Activated CD4-positive, alpha-beta T cell treated with anti-CD3 and anti-CD28 coated beads, Interleukin-2, Interleukin-4, amounts not matched to agents 100 ng/mL and 50 ng/mL, durations not matched to agents 16 hours and 8 hours (primary cell): Measurements from ENCODE around the gene PPP6R1.
"Not testable (repeated sequence)": the region's sequence is repeated elsewhere in the genome, so short reads cannot be mapped to it uniquely, and the experiment has no call there.

ENCODE experiments used
- DNase-seq: peaks from one replicate; pipeline ENCODE4 v3.0.0-alpha.2; 2020; ENCODE audit warnings: low spot score

PPP6R1 gene

DNA sequence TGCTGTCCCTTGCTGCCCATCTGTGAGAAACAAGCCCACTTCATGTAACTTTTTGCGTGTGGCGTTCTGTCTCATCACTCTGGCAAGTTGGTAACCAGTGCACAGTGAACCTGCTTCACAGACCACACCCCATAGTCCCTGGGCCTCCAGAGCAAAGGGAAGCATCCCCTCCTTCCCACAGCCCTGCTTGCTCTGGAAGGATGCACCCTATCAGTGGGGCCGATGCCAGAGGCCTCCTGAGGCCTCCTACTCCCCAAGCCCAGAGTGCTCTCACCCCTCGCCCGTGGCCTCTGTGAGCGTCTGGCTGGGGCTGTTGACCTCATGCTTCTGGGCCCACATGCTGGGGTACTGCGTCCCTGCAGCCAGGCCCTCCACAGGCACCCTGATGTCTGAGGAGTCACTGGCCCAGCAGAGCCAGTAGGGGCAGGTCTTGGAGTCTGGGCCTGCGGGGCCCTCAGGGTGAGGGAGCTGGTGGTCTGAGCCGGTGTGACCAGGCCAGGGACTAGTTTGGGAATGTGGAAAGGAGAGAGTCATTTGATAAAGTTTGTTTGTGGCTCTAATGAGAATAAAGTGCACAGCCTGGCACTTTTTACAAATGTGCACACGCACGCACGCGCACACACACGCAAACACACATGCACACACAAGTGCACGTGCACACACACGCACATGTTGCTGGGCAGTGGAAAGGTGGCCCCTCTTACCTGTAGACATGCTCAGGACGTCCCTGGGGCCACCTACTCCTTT, 35.4 kb downstream of the PPP6R1 start:
- no peak for DNase-seq

DNA sequence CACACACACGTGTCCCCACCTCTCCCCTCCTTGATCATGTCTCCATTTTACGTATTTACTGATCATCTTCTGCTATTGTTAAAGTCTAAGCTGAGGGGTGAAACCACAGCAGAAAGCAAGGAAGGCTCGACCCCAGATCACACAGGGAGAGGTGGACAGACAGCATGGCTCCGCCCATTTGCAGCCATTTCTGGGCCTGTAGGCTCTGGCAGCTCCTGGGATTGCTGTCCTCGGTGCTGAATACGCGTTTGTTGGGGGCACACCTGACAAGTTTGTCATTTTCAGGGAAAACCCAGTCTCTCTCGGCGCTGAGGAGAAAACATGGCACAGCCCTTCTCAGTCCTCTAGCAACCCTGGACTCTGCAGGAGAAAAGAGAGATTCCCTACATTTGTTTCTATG, 38.3 kb downstream of the PPP6R1 start:
- DNase-seq, result no peak

DNA sequence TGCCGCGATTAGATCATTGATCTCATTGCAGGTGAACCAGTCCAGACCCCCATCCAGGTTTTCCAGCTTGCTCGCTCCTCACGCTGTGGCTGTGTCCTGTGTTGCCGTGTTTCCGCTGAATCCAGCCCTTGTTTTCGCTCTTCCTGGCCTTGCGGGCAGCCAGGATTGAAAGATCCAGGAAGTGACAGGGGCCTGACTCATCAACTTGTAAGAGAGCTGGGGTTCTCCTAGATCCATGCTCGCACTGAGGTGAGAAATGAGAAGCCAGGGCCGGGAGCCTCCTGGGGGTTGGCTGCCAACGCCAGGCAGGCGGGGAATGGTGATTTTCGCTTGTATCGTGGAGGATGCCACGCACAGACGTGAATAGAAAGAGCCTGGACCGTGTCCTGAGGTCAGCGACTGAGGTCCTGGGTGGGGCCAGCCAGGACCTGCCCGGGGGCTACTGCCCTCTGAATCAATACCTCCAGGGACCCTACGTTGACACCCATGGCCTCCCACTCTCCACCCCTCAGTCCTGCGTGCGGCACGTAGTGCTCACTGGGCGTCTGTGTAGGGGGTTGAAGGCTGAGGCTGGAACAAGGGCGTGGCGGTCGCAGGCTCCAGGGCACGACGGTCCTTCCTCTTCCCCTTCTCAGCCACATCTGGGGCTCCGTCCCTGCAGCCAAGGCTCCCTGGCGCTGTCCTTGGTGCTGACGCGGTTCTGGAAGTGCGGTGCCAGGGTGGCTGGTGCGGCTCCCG, 42.2 kb downstream of the PPP6R1 start:
- peak; percentile 56 for DNase-seq

DNA sequence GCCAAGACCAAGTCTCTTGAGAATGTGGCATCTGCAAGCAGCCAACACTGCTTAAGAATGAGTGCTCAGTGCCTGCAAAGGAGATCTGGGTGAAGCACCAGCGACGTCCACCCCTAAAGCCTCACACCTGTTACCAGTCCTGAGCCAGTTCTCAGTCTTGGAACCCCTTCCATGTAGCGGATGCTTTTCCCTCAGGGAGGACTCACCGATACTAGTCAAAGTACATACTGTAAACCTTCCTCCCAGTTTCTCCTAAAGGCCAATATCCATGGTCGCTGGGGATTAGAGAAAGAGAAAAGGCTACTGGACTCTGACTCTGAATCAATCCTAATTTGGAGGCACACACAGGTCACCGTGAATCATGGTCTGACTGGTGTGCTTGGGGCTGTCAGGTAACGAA, 45.3 kb downstream of the PPP6R1 start:
- no peak for DNase-seq

DNA sequence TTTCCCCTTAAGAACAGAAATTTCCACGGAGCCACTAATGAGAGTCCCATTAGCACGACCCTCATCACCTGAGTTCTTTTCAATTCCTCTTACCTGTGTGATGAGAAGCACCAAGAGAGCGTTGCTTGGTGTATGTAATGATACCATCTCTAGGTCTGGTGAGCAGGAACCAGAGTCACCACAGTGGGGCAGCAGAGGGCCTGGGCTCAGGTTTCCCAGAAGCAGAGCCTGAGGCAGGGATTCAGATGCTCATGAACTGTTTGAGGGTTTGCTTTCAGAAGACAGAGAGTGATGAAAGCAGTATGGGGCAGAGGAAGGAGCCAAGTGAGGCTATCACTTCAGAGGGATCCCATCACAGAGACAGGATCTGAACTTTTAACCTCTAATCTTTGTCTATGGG, 46.4 kb downstream of the PPP6R1 start:
- DNase-seq, result peak; percentile 52

DNA sequence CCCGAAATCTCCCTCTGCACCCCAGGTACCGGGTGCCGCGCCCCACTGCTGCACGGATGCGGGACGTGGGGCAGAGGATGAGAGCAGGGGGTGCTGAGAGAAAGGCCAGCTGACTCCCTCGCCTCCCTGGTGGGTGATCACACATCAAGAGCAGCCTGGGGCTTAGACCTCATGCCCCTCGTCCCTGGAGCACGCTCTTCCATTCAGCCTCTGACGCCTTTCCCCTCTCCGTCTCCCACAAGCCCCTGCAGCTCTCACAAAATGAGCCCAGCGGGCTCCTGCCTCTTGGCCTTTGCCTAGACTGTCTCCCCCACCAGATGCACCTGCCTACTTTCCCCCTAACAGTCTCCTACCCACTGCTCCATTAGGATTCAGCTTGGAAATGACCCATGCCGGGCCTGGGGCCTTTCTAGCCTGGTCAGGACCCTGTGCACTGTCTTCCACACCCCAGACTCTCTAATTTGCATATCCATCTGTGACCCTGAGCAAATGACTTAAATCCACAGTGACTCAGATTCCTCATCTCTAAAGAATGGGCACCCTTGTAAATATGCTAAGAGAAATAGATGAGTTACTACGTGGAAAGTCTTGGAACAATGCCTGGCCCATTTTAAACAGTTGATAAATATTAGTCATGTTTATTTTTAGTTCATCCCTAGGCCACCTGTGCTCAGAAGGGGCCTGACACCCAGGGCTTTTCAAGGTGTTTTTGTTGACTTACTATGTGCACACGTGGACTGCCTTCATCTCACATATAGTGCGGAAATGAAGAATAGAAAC, 48.9 kb downstream of the PPP6R1 start:
- no peak for DNase-seq

DNA sequence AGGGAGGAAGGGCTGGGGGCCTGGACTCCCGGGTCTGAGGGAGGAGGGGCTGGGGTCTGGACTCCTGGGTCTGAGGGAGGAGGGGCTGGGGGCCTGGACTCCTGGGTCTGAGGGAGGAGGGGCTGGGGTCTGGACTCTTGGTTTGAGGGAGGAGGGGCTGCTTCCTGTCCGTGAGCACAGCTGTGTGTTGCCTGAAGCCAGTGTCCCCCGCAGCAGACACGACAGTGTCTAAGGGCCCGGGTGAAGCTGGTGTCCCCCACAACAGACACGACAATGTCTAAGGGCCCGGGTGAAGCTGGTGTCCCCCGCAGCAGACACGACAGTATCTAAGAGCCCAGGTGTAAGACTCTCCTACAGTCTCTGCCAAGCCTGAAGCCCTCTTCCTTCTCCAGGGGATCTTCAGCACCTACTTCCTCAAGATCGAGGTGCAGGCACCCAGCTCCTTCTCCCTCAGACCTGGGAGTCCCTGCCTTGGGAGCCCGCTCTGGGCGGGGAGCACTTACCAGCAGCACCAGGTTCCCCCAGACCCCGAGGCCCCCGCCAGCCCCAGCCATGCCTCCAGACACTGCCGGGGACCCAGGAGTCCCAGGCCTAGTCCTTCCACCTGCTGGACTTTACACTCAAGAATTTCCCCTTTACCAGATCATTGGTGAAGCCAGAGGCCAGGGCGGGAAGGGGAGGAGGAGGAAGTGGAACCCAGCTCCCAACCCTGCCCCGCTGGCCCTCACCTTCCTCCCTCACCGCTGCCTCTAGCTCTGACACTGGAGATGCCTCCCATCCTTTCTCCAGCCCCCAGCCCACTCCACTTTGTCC, 49.7 kb downstream of the PPP6R1 start, which contains the start of gene PTPRH:
PTPRH (minus strand) TSS at position 622 of the 813 bp plus-strand sequence; CDS start at position 554, 68 bp downstream.
- DNase-seq, result no peak

DNA sequence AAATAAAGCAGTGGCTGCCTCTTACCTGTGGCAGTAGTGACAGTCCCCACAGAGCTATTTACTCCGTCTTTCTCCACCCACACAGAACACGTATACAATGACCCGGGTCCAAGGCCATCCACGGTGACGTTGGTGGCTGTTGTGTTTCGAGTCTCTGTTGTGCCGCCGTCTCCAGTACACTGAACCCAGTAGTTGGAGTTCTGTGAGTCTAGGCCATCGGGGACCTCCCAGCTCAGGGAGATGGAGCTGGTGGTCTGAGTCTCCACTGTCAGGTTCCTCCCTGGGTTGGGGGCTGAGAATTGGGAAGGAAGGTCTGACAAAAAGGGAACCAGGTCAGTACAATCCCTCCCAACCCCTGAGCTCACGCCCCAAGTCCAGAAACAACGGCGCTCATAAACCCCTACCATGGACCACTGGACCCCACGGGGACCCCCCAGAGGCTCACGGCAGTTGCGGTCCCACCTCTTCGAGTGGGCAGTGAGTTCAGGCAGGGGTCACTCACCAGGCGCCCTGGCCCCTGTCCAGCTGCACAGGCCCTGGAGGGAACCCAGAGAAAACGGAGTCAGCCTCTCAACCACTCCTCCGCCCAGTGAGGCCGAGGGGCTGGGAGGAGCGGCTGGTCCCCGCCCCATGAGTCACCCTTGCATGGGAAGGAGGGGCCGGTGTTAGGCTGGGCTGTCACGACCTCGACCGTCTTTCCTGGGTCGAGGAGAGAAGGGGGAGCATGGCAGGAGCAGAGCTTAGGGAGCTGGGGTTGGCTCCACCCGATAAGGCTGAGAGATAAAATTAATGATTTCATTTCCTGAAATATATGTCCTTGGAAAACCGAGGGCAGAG, 51.9 kb downstream of the PPP6R1 start:
- peak; percentile 42 for DNase-seq

DNA sequence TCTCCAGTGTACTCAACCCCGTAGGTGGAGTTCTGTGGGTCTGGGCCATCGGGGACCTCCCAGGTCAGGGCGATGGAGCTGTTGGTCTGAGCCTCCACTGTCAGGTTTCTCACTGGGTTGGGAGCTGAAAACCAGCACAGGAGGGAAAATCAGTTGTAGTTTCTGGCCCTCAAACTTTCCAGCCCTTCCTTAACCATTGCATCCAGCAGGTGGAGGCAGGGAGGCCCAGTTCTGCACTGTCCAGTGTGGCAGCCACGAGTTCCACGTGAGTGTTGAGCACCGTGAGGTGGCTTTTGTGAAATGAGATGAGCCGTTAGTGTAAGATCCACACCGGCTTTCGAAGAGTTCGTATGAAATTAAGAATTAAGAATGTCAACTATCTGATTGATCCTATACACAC, 56.6 kb downstream of the PPP6R1 start:
- DNase-seq, result not testable (repeated sequence)

DNA sequence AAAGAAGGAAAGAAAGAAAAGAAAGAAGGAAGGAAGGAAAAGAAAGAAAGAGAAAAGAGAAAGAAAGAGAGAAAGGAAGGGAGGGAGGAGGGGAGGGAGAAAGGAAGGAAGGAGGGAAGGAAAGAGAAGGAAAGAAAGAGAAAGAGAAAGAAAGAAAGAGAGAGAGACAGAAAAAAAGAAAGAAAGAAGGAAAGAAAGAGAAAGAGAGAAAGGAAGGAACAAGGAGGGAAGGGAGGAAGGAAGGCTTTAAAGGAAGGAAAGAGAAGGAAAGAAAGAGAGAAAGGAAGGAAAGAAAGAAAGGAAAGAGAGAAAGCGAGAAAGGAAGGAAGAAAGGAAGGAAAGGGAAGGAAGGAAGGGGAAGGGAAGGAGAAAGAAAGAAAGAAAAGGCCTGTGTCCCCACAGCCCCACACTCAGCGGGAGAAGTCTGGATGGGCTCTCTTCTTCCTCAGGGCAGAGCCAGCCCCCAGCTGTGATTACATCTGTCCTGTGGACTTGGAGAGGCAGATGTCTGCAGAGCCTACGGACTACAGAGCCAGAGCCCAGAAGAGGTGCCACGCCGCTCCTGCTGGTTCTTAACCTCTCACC, 59.1 kb downstream of the PPP6R1 start:
- no peak for DNase-seq

DNA sequence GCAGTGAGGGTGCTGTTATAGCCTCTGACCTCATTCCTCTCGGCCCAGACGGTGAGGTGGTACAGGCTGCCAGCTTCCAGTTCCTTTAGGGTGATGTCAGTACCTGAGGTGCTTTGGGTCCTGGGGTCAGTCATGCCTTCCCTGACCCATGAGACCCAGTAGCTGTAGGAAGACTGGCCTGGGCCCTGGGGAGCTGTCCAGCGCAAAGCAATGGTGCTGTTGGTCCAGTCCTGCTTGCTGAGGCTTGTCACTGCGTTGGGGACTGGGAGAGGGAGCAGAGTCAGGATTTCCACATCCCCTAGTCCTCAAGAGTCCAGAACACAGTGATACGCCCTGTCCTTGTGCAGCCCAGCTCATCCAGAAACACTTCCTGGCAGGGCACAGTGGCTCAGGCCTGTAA, 60.2 kb downstream of the PPP6R1 start:
- DNase-seq, result no peak

DNA sequence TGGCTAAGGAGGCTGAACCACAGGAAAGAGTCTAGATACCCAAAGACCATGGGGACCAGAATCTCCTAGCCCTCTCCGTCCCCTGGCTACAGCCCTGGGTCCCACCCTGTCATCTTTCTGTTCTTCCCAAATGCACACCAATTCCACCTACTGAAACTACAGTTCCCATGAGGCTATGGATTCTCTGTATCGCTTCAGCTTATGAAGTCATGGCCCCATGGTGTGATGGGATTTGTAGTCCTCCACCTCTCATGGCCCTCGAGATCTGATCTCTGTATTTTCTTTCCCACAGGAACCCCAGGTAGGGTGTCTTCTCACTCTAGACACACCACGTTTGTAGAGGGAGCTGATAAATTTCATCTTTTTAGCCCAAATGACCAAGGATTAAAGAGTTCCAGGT, 61.3 kb downstream of the PPP6R1 start:
- DNase-seq, result peak; percentile 14

DNA sequence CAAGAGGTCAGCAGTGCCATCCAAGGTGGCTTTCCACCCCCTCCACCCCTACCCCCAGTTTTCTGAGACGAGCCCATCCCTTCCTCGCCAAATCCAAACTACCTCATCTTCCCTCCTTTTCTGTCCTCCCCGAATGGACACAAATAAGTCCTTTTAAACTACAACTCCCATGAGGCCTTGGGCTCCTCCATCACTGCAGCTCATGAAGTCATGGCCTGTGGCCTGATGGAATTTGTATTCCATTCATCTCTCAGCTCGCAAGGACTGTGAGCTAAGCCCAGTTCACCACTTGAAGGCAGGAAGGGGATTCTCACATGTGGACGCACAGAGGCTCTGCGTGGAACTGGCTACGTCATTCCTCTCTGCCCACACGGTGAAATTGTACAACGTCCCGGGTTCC, 62.0 kb downstream of the PPP6R1 start:
- no peak for DNase-seq

DNA sequence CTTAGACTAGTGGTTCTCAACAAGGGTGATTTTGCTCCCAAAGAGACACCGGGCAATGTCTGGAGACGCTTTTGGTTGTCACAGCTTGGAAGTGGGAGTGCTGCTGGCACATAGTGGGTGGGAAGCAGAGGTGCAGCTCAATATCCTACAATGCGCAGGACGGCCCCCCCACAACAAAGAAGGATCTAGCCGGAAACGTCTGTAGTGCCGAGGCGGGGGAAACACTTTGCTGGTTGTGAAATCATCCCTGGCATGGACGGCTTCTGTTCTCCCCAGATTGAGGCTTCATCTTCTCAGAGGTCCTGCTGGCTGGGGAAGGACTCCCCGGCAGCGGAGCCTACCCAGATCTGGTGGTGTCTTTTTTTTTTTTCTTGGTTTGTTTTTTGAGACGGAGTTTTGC, 65.3 kb downstream of the PPP6R1 start:
- no peak for DNase-seq

DNA sequence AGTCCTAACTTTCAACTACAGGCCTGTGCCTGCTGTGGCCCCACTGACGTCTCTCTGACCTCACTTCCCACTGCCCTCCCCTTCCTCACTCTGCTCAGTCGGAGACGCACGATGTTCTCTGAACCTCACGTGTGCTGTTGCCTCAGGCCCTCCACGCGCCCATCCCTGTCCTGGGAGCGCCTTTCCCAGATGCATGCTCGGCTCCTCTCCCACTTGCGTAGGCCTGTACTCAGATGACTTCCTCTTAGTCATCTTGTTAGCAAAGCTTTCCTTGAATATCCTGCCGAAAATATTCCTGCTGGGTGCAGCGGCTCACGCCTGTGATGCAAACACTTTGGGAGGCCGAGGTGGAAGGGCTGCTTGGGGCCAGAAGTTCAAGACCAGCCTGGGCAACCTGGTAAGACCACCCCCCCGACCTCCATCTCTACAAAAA, 69.4 kb downstream of the PPP6R1 start:
- DNase-seq, result no peak

DNA sequence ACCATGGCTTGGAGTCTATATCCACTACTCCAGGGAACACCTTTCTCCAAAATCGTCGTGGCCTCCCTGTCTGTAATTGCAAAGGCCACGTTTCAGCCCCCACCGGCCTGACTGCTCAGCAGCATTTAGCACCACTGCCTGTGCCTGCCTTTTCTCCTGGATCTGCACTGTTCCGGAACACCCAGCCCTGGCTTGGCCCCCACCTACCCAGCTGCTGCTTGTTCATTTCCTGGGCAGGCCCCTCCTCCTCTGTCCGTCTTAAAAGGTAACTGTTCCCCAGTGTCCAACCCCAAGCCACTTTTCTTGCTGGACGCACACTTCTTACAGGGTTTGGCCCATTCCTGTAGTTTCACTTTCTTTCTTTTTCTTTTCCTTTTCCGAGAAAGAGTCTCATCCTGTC, 70.2 kb downstream of the PPP6R1 start:
- no peak for DNase-seq

DNA sequence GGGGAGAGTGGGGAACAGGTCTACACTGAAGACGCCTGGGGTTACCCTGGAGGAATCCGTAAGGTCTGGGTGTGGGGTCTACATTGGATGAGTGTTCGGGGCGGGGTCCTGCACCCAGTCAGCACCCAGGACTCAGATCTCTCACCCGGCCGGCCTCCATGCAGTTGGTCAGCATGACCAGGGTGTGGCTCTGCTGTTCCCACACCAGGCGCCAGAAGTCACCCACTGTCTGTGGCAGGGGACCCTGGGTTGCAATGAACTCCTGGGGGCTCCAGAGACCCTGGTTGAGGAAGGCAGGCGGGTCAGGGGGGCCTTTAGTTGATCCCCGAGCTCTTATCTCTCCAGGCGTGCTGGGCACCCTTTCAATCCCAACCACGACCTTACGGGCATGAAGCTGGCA, 72.7 kb downstream of the PPP6R1 start:
- no peak for DNase-seq

DNA sequence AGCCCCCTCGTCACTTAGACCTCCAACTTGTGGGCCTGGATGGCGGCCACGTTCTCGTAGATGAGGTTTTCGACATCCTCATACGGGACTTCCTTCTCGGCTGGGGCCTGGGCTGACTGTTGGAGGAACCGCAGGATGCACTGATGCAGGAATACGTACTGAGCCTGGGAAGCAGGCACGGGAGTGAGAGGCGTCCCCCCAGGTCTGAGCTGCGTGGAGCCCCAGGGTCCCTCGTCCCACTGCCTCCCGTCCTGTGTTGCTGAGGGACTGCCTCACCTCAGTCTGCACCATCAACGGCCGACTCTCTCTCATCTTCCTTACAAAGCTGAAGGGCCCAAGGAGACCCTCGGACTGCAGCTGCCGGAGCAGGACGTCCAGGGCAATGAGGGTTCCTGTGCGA, 77.1 kb downstream of the PPP6R1 start:
- DNase-seq, result no peak
